HG02623 (cell line): Measurements from ENCODE around the gene PLA2G7.
A peak's percentile ranks its signal among the peaks of the same experiment; 100 is the strongest.
"Not testable (repeated sequence)": the region's sequence is repeated elsewhere in the genome, so short reads cannot be mapped to it uniquely, and the experiment has no call there.

ENCODE experiments used
- ATAC-seq: cut with Tn5 transposase; IDR thresholded peaks from one replicate; pipeline ENCODE4 v1.9.1; 2021; ENCODE audit warnings: moderate library complexity; ENCODE audit not compliant: unreplicated experiment

Gene PLA2G7

DNA sequence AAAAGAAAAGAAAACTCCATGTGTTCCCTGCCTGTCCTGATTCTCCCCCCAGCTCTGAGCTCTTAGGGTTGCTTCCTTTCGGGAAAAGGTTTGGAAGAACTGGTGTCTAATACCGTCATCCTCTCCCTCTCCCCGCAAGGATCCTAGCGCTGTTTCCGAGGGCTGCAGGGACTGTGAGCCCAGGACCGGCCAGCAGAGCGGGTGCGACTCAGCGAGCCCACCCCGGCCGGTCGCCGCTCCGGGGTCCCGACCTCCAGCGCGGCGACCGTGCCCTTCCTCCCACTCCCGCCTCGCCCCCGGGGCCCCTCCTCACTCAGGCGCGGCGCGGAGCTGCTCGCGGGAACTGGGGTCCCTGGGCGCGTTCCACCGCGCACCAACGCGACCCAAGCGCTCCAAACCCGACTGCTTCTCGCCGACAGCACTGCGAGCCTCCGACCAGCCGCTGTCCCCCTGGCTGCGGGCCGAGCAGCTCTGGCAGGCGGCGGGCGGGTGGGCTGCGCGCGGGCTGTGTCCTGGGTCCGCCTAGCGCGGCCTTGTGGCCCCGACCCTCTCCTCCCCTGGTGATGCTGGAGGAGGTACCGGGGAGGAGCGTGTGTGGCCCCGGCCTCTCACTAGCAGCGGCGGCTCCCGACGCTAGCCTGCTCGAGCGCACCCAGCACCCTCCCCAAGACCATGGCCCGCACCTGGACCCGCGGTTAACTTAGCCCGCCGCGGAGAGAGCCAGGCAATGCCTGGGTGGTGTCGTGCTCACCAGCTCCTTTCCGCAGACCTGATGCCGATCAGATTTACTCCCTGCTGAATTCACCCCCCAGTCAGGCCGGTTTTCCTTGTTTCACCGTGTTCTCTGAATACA lies at the start of gene PLA2G7:
Gene PLA2G7, minus strand, starts transcription at position 509 of the 853 bp plus-strand sequence. CDS start 12,484 bp downstream, outside the sequence.
- ATAC-seq, result no peak

DNA sequence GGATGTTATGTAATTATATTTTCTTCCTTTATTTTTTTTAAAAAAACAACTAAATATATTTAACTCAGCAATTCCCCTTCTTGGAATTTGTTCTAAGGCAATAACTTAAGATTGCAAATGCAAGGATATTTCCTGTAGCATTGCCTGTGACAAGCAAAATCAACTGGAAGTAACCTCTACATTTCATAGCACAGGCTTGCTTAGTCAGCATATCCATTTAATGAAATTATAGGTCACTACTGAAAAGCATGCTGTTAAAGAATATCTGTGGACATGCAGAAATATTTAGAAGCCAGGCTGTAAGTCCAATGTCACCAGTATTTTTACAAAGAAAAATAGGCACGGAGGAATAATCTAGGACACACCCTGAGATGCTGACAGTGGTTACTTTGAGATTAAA lies 49.4 kb upstream of the PLA2G7 start:
- ATAC-seq, result no peak

DNA sequence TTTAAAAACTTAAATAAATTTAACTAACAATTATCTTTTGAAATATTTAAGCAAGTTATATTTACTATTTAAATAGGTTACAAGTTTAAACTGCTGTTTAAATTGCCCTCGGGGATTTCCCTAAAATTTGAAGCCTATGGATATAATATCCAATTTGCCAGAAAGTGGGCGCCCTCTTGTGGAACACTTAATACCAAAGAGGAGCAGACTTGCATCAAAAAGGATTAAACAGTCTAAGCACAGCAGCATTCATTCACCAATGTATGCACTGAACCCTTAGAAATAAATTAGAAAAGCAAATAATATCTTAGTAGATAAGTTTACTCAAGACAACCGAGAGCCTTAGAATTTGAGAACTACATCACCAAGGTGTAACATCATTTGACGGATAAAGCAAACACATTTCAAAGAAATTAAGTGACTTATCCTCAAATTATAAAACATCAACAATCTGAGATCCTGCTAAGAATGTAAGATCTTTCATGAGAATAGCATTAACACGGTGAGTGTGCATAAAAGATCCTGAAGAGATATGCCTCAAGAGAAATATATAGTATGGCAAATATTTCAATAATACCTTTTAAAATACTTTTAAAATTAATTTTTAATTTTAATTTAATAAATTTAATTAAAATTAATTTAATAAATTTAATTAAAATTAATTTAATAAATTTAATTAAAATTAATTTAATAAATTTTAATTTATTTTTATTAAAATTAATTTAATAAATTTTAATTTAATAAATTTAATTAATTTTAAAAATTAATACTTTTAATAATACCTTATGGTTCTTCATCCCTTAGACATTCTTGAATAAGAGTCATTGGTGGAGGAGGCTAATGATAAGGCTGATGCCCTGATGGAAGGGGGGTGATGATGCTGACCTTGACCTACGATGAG lies 46.6 kb upstream of the PLA2G7 start:
- ATAC-seq, result no peak

DNA sequence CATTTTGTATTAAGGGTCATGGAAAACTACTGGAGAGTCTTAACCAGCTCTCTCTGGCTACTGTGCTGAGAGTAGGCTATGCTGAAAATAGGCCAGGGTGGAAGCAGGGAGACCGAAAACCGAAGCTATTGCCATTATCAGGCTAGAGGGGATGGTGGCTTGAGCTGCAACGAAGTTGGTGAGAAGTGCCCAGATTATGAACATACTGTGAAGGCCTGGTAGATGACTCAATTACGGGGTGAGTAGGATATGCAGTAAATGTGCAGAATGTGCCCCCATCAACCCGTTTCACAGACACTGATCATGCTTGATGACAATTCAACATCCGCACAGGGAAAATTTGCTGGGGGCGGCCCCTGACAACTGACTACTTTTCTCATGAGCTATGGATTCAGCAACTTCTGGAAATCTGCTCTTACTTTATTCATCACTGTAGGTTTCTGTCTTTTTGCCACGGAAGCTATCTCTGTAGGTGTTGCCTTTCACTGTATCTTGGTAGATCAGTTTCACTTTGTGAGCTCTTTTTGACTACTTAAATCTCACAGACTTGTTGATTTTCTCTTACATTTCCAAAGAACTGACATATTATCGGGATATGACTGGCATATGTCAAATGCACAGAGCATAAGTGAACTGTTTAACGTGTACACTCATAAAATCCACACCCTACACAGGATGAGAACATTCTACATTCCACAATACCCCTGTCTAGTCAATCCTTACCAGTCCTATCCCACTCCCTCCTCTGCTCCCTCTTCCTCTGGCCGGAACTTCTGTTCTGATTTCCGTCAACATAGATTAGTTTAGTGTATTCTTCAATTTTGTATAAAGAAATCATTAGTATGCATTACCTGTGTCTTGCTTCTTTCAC lies 42.5 kb upstream of the PLA2G7 start:
- no peak for ATAC-seq

DNA sequence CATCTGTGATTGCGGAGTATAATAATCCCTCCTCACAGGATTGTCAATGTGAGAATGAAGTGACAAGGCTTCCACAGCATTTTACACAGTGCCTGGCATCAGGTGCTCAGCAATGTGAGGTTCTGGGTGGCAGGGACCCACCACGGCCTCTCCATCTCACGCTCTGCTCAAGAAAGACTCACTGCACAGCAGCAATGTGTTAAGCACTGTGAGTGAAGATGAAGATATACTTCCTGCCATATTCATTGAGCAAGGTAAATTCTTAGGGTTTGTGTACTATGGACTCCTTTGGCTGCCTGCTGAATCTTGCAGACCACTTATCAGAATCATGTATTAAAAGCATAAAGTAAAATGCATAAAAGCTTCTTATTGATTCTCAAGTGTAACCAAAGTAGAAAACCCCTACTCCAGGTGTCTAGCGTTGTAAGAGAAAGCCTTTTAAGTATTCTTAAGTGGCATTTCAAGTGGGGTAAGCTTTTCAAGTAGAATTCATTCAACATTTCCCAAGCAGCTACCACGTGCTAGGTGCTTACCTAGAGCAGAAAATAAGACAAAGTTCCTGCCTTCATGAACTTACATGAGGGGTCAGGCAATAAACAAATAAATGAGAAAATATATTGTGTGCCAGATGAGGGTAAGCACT lies 41.0 kb upstream of the PLA2G7 start:
- no peak for ATAC-seq

DNA sequence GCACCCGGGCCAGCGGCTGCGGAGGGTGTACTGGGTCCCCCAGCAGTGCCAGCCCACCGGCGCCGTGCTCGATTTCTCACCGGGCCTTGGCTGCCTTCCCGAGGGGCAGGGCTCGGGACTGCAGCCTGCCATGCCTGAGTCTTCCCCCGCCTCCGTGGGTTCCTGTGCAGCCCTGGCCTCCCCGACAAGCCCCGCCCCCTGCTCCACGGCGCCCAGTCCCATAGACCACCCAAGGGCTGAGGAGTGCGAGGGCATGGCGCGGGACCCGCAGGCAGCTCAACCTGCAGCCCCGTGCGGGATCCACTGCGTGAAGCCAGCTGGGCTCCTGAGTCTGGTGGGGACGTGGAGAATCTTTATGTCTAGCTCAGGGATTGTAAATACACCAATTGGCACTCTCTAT lies 39.6 kb upstream of the PLA2G7 start:
- not testable (repeated sequence) for ATAC-seq

DNA sequence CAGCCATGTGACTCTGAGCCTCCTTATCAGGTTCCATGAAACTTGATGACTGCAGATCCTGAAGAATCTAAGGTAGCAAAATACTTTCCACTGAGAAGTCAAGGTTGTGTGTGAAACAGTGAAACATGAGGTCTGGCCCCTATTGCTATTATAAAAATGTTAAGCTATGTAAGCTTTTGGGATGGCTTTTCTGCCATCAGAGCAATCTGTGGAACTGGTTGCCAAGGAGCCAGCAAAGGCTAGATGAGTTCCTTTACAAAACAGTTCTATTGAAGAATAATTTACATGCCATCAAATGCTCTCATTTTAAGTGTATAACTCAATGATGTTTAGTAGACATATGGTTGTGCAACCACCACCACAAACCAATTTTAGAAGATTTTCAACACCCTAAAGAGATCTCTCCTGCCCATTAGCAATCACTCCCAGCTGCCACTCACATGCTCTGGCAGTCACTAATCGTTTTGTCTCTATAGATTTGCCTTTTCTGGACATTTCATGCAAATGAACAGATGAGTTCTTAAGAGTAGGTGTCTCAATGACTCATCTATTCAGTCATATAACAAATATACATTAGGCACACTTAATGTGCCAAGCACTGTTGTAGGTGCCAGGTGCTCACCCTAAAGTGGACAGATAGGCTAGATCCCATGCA lies 38.2 kb upstream of the PLA2G7 start:
- no peak for ATAC-seq

DNA sequence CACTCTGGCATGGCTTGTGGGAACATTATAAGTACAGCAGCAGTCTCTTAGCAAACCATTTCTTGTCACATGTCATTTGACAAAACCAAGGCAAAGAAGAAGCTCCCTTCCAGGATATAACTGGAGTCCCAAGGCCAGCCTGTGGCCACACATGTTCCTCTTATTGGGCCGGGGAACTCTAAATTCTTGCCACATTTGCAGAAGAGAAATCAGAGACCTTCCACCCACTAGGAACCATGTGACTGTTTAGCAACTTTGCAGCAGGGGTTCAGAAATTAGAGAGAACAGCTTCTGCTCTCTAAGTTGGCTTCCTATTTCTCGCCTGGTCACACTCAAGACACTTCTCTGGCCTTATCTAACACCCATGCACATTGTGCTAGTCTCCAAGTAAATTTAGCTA lies 37.6 kb upstream of the PLA2G7 start:
- ATAC-seq, result peak; percentile 73

DNA sequence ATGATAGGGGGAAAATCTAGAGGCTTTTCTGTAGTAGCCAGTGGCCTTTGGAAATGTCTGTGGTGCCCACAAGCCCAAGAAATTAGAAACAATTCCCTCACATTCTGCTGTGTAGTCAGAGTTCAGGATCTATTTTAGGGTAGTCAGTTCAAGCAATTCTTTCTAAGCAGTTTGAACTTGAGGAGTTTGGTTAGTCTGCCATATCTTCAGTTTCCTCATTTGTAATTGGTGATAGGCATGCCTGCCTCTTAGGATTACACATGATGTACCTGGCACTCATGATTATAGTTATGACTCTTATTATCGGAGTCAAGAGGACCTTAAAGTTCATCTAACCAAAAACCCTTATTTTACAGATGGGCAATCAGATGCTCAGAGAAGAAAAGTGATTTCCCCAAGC lies 36.8 kb upstream of the PLA2G7 start:
- no peak for ATAC-seq

DNA sequence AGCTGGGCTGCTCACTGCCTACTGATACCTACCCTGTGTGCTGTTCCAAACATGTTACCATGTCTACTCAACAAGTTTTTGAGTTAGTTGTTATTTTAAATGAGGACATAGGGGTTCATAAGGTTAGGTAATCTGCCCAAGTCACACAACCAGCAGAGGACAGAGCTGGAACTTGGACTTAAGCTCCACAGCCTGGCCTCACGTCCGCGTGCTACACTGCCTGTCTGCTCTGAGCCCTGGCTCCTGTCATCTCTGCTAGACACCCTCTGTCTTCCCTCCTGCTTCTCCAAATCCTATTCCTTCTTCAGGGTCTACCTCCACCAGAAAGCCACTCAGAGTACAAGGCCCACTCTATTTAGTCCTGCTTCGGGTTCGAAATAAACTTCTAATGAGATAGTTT lies 29.8 kb upstream of the PLA2G7 start:
- no peak for ATAC-seq

DNA sequence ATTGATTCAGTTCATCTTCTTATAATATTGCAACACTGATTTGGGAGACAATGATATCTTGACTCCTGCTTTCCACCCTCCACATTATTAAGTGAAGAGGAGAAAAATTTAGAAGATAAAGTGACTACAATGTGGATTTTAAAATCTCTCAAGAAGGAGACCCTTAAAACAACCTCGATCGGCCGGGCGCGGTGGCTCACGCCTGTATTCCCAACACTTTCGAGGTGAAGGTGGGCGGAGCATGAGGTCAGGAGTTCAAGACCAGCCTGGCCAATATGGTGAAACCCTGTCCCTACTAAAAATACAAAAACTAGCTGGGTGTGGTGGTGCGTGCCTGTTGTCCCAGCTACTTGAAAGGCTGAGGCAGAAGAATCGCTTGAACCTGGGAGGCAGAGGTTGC lies 29.1 kb upstream of the PLA2G7 start:
- ATAC-seq, result not testable (repeated sequence)

DNA sequence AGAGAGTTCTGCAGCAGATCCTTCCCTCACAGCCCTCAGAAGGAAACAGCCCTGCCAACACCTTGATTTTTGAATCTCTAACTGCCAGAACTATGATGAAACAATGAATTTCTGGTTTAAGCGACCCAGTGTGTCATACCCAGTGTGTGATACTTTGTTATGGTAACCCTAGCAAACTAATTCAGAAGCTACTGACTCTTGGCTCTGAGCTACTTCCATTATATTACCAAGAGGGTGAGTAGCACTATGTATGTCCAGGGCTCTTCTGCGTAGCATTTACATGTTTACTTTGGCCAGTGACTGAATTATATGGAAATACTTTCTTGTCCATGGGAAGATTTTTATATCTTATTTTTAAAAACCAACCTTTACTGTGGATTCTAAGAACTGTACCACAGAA lies 28.3 kb upstream of the PLA2G7 start:
- no peak for ATAC-seq

DNA sequence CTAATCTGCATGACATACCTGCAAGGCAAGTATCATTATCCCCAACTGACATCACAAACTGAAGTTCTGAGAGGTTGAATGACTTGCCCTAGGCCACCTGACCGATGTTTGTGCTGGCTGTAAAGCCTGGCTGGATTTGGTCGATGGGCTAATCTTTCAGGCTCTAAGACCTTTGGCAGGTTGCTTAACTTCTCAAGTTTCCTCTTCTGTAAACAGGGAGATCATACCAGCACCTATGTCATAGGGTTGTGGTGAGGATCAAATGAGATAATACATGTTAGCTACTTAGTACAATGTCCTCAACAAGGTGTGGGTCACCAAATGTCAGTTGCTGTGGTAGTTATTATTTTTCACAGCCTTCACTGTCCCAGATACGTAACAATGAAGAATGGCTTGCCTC lies 25.8 kb upstream of the PLA2G7 start:
- ATAC-seq, result no peak

DNA sequence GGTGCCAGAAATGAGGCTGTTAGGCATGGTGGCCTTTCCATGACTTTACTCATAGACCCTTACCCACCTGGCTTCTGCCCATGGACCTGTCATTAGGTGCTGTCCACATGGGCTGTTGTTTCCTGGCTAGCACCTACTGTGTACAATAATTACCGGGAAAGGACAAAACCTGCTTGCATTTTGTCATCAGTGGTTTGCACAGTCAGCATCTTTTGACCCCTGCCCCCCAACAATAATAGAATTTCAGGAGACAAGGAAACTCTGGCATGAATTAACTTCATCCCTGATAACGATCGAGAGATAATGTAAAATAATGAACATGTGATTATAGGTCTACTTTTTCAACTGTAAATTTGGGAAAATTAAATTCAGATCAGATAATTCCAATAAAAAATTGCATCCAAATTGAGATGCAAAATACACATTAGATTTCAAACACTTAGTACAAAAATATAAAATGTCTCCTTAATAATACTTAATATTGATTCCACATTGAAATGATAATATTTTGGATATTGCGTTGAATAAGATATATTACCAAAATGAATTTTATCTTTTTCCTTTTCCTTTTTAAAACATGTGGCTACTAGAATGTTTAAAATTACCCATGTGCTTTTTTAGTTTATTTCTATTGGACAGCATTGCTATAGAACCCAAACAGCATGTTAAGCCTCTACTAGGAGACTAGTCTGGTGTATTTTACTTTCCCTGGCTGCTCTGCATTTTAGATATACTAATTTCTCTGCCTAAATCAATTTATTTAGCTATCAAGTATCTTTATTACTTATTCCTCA lies 24.0 kb upstream of the PLA2G7 start:
- ATAC-seq, result no peak

DNA sequence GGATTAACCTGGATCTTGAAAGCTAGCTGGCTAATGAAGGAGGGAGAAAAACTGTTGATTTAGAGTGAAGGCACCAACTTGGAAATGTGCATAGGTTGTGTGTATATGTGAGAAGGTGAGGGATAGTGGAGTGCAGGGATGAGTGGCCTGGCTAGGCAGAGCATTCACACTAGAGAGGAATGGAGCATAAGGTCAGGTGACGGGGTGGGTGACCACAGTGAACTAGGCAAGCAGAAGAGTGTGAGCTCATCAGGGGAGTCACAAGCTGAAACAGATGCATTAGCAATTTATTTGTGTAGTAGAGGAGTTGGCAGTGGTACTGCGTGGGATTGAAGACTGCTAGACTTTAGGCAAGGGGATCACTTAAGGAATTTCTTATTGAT lies 22.0 kb upstream of the PLA2G7 start:
- no peak for ATAC-seq

DNA sequence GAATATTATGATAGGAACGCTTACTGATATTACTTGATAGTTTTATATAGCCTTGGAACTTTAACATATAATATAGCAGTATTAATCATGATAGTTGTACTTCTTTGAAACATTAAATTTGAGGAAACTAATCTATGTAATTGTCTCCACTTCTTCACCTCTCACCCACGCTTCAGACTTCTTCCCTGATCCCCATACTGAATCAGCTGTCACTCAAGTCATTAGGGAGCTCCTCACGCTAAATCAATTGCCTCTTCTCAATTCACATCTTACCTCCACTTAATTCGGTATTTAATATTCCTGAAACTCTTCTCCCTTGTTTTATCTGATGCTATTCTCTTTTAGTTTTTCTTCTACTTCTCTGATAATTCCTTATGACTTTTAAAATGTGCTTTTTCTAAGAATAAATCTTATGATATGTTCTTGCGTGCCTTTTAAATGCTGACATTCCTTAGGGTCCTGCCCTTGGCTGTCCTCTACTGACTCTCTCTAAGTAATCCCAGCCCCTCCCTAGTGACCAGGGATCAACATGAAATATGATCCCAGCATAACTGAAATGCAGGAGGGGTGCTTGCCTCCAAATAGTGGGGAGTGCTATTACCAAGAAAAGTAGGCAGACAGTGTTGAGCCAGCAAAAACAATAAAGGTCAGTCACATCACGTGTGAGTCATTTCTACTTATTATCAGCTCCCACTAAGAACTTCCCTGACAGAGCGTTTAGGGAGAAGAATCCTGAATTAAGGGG lies 21.5 kb upstream of the PLA2G7 start:
- ATAC-seq, result no peak

DNA sequence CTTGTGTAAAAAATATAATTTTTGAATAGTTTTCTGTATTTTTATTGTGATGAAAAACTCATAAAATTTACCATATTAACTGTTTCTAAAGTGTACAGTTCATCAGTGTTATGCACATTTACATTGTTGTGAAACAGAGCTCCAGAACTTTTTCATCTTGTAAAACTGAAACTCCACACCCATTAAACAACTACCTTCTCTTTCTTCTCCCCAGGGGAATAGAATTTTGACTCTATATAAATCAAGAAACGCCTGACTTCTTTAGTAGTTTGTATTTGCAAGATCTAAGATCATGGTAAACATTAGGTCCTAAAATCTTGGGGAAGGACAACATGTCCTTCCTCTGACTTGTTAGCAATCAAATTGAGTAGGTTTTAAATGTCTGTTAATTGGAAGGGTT lies 20.7 kb upstream of the PLA2G7 start:
- ATAC-seq, result no peak

DNA sequence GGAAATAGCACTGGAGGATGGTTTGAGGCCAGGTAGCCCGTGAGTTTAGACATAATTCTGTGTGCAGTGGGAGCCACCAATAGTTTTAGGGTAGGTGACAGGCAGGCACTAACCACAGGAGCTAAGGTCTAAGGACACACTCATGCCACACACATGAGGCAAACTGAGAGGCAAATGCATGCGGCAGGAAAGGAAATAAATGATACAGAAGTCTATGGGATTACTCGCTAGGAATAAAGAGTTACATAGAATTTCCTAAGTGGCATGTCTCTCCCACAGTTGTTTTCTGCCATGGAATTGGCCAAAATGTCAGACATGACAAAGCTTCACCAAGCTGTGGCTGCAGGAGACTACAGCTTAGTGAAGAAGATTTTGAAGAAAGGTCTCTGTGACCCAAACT lies 16.5 kb upstream of the PLA2G7 start:
- ATAC-seq, result no peak

DNA sequence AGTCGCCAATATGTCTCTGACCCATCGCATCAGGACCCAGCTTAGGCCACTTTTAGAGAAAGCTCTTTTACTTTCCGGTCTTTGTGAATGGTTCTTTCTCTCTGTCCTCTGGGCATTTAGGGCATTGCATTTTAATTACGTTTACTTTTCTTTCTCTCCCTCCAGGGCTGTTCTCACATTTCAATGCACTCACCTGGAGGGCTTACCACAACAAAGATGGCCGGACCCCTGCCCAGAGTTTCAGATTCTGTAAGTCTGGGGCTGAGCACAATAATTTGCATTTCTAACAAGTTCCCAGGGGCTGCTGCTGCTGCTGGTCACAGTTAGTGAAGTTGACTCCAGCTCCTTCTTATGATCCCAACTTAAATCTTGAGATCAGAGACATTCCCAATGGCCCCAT lies 14.6 kb upstream of the PLA2G7 start:
- ATAC-seq, result no peak
